Ovary (tissue), 9 donors: ENCODE results near the gene GMEB2. TPM values are rescaled to one million over a fixed set of nuclear protein-coding genes. Genes with fewer than 3 reads are reported as not detected.

ENCODE experiments used
- DNase-seq, 5 donors: peaks; one replicate each; pipeline ENCODE4 v3.0.0-alpha.2; 2019 to 2020
- H3K27ac ChIP-seq, 2 donors: fragments of 200-600 bp; one replicate each; pipeline versions ENCODE4 v1.5.1 to v1.8.0; 2019 to 2022
- H3K27me3 ChIP-seq: fragments of 200-600 bp; one replicate; pipeline ENCODE4 v1.8.0; 2022
- H3K36me3 ChIP-seq: fragments of 200-600 bp; sonication (generic); one replicate; pipeline ENCODE4 v1.5.1; 2019
- H3K4me1 ChIP-seq: one replicate; pipeline ENCODE4 v1.8.1; 2013; ENCODE audit warnings: mild to moderate bottlenecking, moderate library complexity; ENCODE audit not compliant: insufficient read depth
- H3K4me3 ChIP-seq: fragments of 200-600 bp; sonication (generic); one replicate; pipeline ENCODE4 v1.5.1; 2017
- H3K9me3 ChIP-seq, 2 donors: fragments of 200-600 bp in 1 of 2; sonication (generic) in 1 of 2; one replicate each; pipeline versions ENCODE4 v1.5.1 to v1.8.1; 2013 to 2019; ENCODE audit warnings: mild to moderate bottlenecking in 1 of 2, moderate library complexity in 1 of 2
- EP300 ChIP-seq: sonication (generic); formaldehyde crosslinking; IDR thresholded peaks from one replicate; pipeline ENCODE4 v1.6.1; 2017; ENCODE audit warnings: antibody characterized with exemption
- POLR2A ChIP-seq: fragments of 450-650 bp; IDR thresholded peaks from one replicate; pipeline ENCODE4 v1.6.1; 2017; ENCODE audit warnings: antibody characterized with exemption, mild to moderate bottlenecking, moderate library complexity
- WGBS, 3 donors: extraction: QIAGEN DNeasy Blood & Tissue Kit in 1 of 3; methylation state at CpG; one replicate each; pipeline versions ENCODE4 v1.1.5 to v1.1.7; 2013 to 2017; 5-methylcytosine and 5-hydroxymethylcytosine counted together
- intact Hi-C, 4 donors: fragments of 100-400 bp; cut with DNase I; formaldehyde crosslinking; loops; one replicate each; pipeline versions ENCODE4 v1.11.0 to v1.15.1; 2022 to 2023
- polyA plus RNA-seq, 2 donors: library from polyadenylated mRNA; stranded (reverse); fragments of 200-250 nt in 1 of 2; fragments of 350-450 nt in 1 of 2; fragmentation: Illumina TruSeq in 1 of 2; extraction: RNeasy Lipid Tissue Mini Kit (QIAGEN cat#74804) in 1 of 2; gene quantifications; one replicate each; pipeline ENCODE4 v1.2.3, GENCODE V29; 2013 to 2014
- total RNA-seq, 7 donors: library from RNA; depleted of rRNA in 2 of 7; stranded (reverse); fragments of >200 nt in 2 of 7; fragmentation: NEBNext Ultra II Directional in 3 of 7; extraction: Animal tissue kit (Norgen Biotek cat#: 25700) in 3 of 7; gene quantifications; one replicate each; pipeline versions ENCODE4 v1.1.0 to v1.2.4, GENCODE V29; 2016 to 2023
- TF ChIP-seq, protein P1 (sequence below), 3 donors: fragments of 450-650 bp in 2 of 3; fragments of 200-600 bp in 1 of 3; IDR thresholded peaks; one replicate each; pipeline versions ENCODE4 v1.5.1 to v1.8.0; 2016 to 2022; ENCODE audit warnings: antibody characterized with exemption in 3 of 3, mild to moderate bottlenecking in 1 of 3
- donor health status: DM: no; HTN: no; CAD: no; lungs with moderate emphysema.
- donor health status: DM: no; HTN: no; CAD: no.
- donor health status: Bipolar disorder and iron deficiency.
- donor health status: DM: yes; HTN: yes; CAD: no.
- donor health status: DM: no; HTN: no; CAD: no.
- donor health status: DM: yes; HTN: yes; CAD: no.

Gene GMEB2
- total and polyA plus RNA-seq, 9 donors = 4.1 to 14.7 (median 9.7) TPM

DNA sequence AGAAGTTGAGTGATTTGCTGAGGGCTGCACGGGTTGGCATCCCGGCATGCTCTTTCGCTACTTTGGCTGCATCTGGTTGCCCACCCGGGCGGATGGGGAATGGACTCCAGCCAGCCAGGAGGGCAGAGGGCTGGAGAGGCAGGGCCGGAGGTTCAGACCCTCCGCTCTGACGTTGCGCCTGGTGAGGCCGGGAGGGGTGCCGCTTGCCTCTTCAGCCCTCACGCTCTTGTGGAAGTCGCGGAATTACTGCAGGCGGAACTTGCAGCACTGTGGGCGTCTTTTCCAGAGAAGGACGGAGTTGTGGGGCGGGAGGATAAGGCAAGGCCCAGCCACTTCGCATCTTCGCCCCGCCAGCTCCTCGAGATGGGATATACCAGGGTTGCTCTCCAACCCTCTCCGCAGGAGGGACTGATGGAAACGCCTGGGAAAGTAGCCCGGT lies 31.9 kb upstream of the GMEB2 start:
- TF ChIP-seq POLR2A (no peak), EP300 (no peak)
- TF ChIP-seq, protein P1, sequence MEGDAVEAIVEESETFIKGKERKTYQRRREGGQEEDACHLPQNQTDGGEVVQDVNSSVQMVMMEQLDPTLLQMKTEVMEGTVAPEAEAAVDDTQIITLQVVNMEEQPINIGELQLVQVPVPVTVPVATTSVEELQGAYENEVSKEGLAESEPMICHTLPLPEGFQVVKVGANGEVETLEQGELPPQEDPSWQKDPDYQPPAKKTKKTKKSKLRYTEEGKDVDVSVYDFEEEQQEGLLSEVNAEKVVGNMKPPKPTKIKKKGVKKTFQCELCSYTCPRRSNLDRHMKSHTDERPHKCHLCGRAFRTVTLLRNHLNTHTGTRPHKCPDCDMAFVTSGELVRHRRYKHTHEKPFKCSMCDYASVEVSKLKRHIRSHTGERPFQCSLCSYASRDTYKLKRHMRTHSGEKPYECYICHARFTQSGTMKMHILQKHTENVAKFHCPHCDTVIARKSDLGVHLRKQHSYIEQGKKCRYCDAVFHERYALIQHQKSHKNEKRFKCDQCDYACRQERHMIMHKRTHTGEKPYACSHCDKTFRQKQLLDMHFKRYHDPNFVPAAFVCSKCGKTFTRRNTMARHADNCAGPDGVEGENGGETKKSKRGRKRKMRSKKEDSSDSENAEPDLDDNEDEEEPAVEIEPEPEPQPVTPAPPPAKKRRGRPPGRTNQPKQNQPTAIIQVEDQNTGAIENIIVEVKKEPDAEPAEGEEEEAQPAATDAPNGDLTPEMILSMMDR (IDR thresholded peaks at IDR 0.05) = no peak
- H3K27me3 ChIP-seq = no peaks in the 10 kb centered on the region
- DNase-seq = no peak
- H3K27ac ChIP-seq = peak overlapping the region in 1 of 2 donors; percentile 88
- 1 to 2% (median 2%) methylated on average over 20 to 25 of the region's 25 CpGs for WGBS, 3 donors
- peak overlapping the region; percentile 68 for H3K4me3 ChIP-seq
- no peaks in the 10 kb centered on the region for H3K36me3 ChIP-seq
- no peaks in the 10 kb centered on the region for H3K9me3 ChIP-seq
- intact Hi-C loops = no loop called here
- peaks cover 10% of the 10 kb centered on the region for H3K4me1 ChIP-seq

DNA sequence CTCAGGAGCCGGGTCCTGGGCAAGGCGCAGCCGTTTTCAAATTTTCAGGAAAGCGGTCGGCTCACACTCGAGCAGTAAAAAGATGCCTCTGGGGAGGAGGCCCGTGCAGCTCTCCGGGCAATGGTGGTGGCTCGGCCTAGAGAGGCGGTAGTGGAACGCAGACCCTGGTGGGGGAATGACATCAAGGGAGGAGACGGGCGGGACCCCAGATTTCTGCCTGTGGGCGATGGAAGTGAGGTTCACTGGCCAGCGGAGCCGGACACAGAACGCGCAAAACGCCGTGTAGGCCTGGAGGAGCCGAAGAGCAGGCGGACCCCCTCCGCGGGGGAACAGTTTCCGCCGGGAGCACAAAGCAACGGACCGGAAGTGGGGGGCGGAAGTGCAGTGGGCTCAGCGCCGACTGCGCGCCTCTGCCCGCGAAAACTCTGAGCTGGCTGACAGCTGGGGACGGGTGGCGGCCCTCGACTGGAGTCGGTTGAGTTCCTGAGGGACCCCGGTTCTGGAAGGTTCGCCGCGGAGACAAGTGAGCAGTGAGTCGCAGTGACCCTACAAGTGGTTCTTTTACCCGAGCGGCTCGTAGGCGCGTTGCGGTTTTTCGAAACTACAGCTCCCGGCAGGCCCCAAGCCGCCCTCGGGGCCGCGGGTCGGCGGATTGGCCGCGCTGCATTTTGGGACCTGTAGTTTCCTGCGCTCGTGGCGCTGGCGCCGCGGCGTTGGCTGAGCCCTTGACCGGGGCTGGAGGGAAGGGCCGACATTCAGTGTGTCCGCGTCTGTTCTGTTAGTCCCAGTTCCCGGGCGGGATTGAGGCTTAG lies 31.2 kb upstream of the GMEB2 start, which contains the start of gene RTEL1:
RTEL1 (plus strand) TSS at position 376 of the 812 bp plus-strand sequence. CDS start 1,091 bp downstream, outside the sequence.
- Histone ChIP-seq H3K4me1 (peaks cover 12% of the 10 kb centered on the region), H3K4me3 (peak within 1 kb of the TSS; percentile 68), H3K36me3 (no peaks in the 10 kb centered on the region), H3K27ac (peak within 1 kb of the TSS; percentile 65 to 88), H3K27me3 (no peaks in the 10 kb centered on the region), H3K9me3 (no peaks in the 10 kb centered on the region)
- peak; percentile 90 to 94 (median 90) for DNase-seq
- intact Hi-C loops = no loop called here
- TF ChIP-seq, protein P1 (IDR thresholded peaks at IDR 0.05) = peak in 2 of 3 donors; percentile 34 to 53
- TF ChIP-seq EP300 (peak; percentile 31), POLR2A (peak; percentile 60)
- 1 to 2% (median 2%) methylated on average over 59 to 73 of the region's 73 CpGs for WGBS, 3 donors

DNA sequence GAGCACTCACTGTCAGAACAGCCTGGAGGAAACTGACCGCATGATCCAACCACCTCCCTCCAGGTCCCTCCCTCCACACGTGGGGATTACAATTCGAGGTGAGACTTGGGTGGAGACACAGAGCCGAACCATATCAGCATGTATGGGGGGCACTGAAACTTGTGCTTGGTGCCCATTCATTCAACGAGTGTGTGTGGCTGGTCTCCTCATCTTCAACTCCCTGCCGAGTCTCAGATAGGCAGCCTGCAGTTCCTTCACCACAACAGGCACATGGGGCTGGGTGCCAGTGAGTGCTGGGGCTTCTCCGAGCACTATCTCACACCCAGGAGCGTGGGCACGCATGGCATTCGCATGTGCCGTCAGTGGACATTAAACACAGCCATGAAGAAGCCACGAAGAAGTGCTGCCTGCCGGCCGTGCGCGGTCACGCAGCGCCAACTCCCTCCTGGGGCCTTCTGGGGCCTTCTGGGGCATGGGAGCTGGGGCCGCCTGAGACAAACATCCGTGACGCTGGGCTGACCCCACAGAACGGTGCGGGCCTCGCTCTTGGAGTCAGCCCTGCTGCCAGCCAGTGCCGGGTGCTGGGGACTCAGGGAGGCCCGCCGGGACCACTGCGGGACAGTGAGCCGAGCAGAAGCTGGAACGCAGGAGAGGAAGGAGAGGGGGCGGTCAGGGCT lies 30.5 kb upstream of the GMEB2 start:
- 27 to 34% (median 31%) methylated on average over 30 to 31 of the region's 31 CpGs for WGBS, 3 donors
- no peaks in the 10 kb centered on the region for H3K9me3 ChIP-seq
- H3K27ac ChIP-seq = peak overlapping the region; percentile 65 to 88
- DNase-seq = peak in 3 of 5 donors; percentile 35 to 65 (median 57)
- H3K4me3 ChIP-seq = peak overlapping the region; percentile 68
- H3K27me3 ChIP-seq = no peaks in the 10 kb centered on the region
- no peak for TF ChIP-seq EP300
- TF ChIP-seq POLR2A = no peak
- TF ChIP-seq, protein P1 (IDR thresholded peaks at IDR 0.05) = no peak
- intact Hi-C loops = no loop called here
- peaks cover 12% of the 10 kb centered on the region for H3K4me1 ChIP-seq
- no peaks in the 10 kb centered on the region for H3K36me3 ChIP-seq

DNA sequence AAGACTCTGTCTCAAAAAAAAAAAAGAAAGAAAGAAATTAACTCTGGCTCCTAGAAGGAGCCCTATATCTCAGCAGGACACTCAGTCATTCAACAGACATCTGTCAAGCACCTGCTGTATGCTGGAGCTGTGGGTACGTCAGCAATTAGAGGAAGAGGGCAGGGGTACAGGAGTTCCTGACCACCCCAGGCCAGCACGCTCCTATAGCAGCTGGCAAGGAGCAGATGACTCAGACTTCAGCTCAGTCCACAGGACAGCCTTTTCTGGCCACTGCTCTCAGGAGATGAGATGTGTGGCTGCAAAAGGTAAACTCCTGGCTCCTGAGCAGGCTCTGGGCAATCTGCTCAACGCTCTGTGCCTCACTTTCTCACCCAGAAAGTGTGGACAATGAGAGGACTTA lies 29.6 kb upstream of the GMEB2 start:
- intact Hi-C loops = no loop called here
- Histone ChIP-seq H3K4me3 (no peak overlapping the region), H3K27ac (peak overlapping the region in 1 of 2 donors; percentile 88), H3K9me3 (no peaks in the 10 kb centered on the region), H3K27me3 (no peaks in the 10 kb centered on the region), H3K4me1 (peaks cover 20% of the 10 kb centered on the region), H3K36me3 (no peaks in the 10 kb centered on the region)
- TF ChIP-seq POLR2A = no peak
- WGBS, 3 donors = 89 to 91% (median 89%) methylated on average over 3 of the region's 3 CpGs
- no peak for DNase-seq
